Measurements from ENCODE around the gene SLC36A2. TPM values are rescaled to one million over a fixed set of nuclear protein-coding genes. Genes with fewer than 3 reads are reported as not detected.
"Not testable (repeated sequence)": the region's sequence is repeated elsewhere in the genome, so short reads cannot be mapped to it uniquely, and the experiment has no call there.

Gene SLC36A2
- polyA plus RNA-seq, 6 donors from 2014 or later = not detected

DNA sequence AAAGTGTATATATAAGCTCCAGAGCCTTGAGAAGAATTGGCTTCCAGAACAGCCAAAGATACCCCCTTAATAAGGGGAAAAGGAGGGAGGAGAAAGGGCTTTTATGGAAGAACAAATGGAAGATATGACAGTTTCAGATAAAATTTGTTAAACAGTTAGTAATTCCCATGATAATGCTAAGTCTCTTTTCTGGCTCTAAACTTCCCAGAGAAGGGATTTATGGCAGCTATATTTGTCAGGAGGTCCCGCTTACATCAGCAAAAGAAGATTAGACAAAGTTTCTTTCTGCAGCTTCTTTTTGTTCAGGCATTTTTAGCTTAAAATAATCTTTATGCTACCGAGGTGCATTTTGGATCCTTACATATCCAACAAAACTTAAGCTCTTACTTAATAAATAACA lies 29.5 kb downstream of the SLC36A2 start:
- no peaks in the 10 kb centered on the region for H3K27me3 Mint-ChIP-seq
- no peak overlapping the region for H3K4me3 Mint-ChIP-seq
- ATAC-seq (ENCODE audit: low read depth in 2 of 2) = no peak
- H3K4me1 Mint-ChIP-seq = peaks cover 7 to 14% (median 11%) of the 10 kb centered on the region in 3 donors
- no peaks in the 10 kb centered on the region for H3K36me3 Mint-ChIP-seq
- H3K9me3 Mint-ChIP-seq = no peaks in the 10 kb centered on the region
- DNase-seq = no peak
- no peak overlapping the region for H3K27ac Mint-ChIP-seq

- peaks cover 0 to 8% (median 5%) of the 10 kb centered on the region in 7 donors for H3K9me3 Mint-ChIP-seq
- peak; percentile 39 for DNase-seq
- ATAC-seq (ENCODE audit: low read depth in 2 of 2) = peak; percentile 56
- no peak overlapping the region for H3K4me3 Mint-ChIP-seq
- no peak overlapping the region for H3K27ac Mint-ChIP-seq
- H3K27me3 Mint-ChIP-seq = peaks cover 0 to 6% (median 0%) of the 10 kb centered on the region in 3 donors
- peaks cover 7 to 14% (median 11%) of the 10 kb centered on the region in 3 donors for H3K4me1 Mint-ChIP-seq
- H3K36me3 Mint-ChIP-seq = peaks cover 5 to 6% of the 10 kb centered on the region in 2 donors
These were observed 31.3 kb downstream of the SLC36A2 start for GRCh38 chr5:151315998-151316597.

DNA sequence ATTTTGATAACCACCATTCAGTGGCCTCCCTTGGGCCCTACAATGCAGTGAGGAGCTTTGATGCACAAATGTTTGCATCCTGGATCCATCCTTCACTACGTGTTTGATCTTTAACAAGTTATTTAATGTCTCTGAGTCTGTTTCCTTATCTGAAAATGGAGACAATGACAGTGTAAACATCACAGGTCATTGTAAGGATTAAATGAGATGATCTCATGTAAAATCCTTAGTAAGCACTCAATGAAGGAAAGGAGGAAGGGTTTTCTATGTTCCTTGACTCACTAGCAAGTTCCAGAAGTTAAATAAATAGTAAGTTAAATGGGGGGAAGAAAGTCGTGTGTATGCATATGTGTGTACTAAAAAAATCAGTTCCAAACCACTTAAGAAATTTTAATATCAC lies 34.0 kb downstream of the SLC36A2 start:
- DNase-seq = no peak
- H3K4me3 Mint-ChIP-seq = no peak overlapping the region
- peaks cover 12 to 14% of the 10 kb centered on the region in 2 donors for H3K36me3 Mint-ChIP-seq
- no peak for ATAC-seq (ENCODE audit: low read depth in 2 of 2)
- peaks cover 0 to 17% (median 13%) of the 10 kb centered on the region in 7 donors for H3K9me3 Mint-ChIP-seq
- no peak overlapping the region for H3K27ac Mint-ChIP-seq
- peaks cover 0 to 13% (median 4%) of the 10 kb centered on the region in 3 donors for H3K27me3 Mint-ChIP-seq
- H3K4me1 Mint-ChIP-seq = peaks cover 0 to 5% (median 3%) of the 10 kb centered on the region in 3 donors

- Mint-ChIP-seq H3K36me3 (peaks cover 12 to 14% of the 10 kb centered on the region in 2 donors), H3K4me1 (peaks cover 0 to 5% (median 3%) of the 10 kb centered on the region in 3 donors), H3K27ac (no peak overlapping the region), H3K27me3 (peaks cover 0 to 13% (median 4%) of the 10 kb centered on the region in 3 donors), H3K4me3 (no peak overlapping the region), H3K9me3 (peaks cover 0 to 17% (median 13%) of the 10 kb centered on the region in 7 donors)
- DNase-seq = no peak
- ATAC-seq (ENCODE audit: low read depth in 2 of 2) = no peak
These were observed 34.5 kb downstream of the SLC36A2 start for GRCh38 chr5:151312756-151313324.

DNA sequence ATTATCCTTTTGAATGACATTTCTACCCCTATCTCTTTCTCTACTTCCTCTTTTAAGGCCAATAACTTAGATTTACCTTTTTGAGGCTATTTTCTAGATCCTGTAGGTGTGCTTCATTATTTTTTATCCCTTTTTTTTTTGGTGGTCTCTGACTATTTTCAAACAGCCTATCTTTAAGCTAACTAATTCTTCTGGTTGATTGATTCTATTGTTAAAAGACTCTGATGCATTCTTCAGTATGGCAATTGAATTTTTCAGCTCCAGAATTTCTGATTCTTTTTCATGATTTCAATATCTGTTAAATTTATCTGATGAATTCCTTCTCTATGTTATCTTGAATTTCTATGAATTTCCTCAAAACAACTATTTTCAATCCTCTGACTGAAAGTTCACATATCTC lies 36.4 kb downstream of the SLC36A2 start:
- Mint-ChIP-seq H3K27me3 (peaks cover 0 to 19% (median 4%) of the 10 kb centered on the region in 3 donors), H3K27ac (no peak overlapping the region), H3K9me3 (peaks cover 0 to 17% (median 13%) of the 10 kb centered on the region in 7 donors), H3K36me3 (peaks cover 12 to 14% of the 10 kb centered on the region in 2 donors), H3K4me3 (no peak overlapping the region), H3K4me1 (peaks cover 0 to 2% (median 2%) of the 10 kb centered on the region in 3 donors)
- DNase-seq = no peak
- ATAC-seq (ENCODE audit: low read depth in 2 of 2) = no peak

DNA sequence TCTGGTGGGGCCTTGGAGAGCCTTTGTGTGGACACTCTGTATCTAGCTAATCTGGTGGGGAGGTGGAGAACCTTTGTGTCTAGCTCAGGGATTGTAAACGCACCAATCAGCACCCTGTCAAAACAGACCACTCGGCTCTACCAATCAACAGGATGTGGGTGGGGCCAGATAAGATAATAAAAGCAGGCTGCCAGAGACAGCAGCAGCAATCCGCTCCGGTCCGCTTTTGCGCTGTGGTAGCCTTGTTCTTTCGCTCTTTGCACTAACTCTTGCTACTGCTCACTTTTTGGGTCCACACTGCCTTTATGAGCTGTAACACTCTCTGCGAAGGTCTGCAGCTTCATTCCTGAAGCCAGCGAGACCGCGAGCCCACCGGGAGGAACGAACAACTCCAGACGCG lies 37.5 kb downstream of the SLC36A2 start:
- H3K4me3 Mint-ChIP-seq; H3K4me1 Mint-ChIP-seq; ATAC-seq (ENCODE audit: low read depth in 2 of 2); DNase-seq: not testable (repeated sequence)
- Mint-ChIP-seq H3K9me3 (peaks cover 0 to 17% (median 13%) of the 10 kb centered on the region in 7 donors), H3K36me3 (peaks cover 12 to 14% of the 10 kb centered on the region in 2 donors), H3K27ac (peak overlapping the region in 2 of 6 donors; percentile 16 to 62), H3K27me3 (peaks cover 0 to 23% (median 4%) of the 10 kb centered on the region in 3 donors)

GRCh38 chr5:151309266-151309665 lies 38.1 kb downstream of the SLC36A2 start:
- Mint-ChIP-seq H3K36me3 (peaks cover 12 to 14% of the 10 kb centered on the region in 2 donors), H3K27me3 (peaks cover under 1 to 24% (median 4%) of the 10 kb centered on the region in 3 donors), H3K9me3 (peaks cover 0 to 17% (median 13%) of the 10 kb centered on the region in 7 donors)
- H3K27ac Mint-ChIP-seq; H3K4me3 Mint-ChIP-seq; H3K4me1 Mint-ChIP-seq; DNase-seq; ATAC-seq (ENCODE audit: low read depth in 2 of 2): not testable (repeated sequence)

DNA sequence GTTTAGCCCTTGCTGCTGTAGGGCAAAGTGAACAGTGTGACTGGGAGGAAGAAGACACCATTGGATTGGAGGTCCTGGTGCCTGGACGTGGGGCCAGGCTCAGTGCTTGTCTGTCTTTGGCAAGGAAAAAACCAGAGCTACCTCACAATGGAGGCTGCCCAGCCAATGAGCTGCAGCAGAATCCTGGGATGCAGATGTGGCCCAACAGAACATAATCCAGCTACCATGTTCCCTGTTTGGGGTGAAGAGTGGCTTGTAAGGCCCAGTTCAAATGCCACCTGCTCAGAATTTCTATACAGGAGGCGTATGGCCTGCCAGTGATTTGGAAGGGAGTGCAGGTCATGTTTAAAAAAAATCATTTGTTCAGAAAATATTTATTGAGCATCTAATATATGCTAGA lies 43.7 kb downstream of the SLC36A2 start, which contains the start of gene SLC36A3:
SLC36A3 (minus strand) TSS at position 101 of the 400 bp plus-strand sequence. CDS start 412 bp downstream, outside the sequence.
- H3K9me3 Mint-ChIP-seq = no peaks in the 10 kb centered on the region
- ATAC-seq (ENCODE audit: low read depth in 2 of 2) = no peak
- H3K36me3 Mint-ChIP-seq = no peaks in the 10 kb centered on the region
- H3K4me1 Mint-ChIP-seq = no peaks in the 10 kb centered on the region
- H3K4me3 Mint-ChIP-seq = peak within 1 kb of the TSS in 1 of 8 donors; percentile 18
- no peak for DNase-seq
- H3K27me3 Mint-ChIP-seq = peaks cover 6 to 37% (median 24%) of the 10 kb centered on the region in 3 donors
- peak within 1 kb of the TSS in 1 of 6 donors; percentile 17 for H3K27ac Mint-ChIP-seq

DNA sequence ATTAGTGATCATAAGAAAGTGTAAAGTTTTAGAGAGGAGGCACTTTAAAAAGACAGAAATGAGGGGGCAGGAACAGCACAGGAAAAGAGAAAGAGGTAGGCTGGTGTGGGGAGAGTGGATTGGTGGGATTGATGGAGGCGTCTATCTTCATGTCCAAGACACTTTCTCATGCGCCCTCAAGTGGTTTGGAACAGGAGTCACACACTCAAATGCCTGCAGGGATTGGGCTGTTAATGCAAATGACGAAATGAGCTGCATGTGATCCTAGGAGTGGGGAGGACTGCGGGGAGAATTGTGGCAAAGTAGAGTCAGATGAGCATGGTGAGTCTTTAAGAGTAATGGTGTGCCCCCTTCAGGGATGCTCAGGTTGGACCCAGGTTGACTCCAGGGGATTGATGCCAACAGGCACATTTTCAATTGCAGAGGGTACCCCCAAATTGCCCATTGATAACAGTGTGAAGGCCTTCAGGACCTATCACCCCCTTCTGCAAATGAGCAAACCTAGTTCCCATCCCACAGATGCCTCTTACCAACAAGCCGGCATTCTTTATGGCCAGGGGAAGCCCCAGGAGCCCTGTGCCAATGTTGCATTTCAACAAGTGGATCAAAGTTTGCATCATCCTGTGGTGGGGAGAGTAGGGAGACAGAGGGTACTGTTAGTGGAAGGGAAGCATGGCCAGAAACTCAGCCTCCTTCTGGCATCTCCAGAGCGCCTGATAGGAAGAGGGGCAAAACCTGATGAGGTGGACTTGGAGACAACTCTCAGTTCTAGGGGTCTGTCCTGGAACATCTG lies 49.1 kb downstream of the SLC36A2 start:
- Mint-ChIP-seq H3K4me3 (no peak overlapping the region), H3K27ac (peak overlapping the region in 2 of 6 donors; percentile 59 to 89), H3K4me1 (peaks cover 4 to 18% (median 18%) of the 10 kb centered on the region in 3 donors), H3K27me3 (peaks cover 10 to 26% (median 25%) of the 10 kb centered on the region in 3 donors), H3K9me3 (no peaks in the 10 kb centered on the region), H3K36me3 (no peaks in the 10 kb centered on the region)
- peak; percentile 54 to 86 for ATAC-seq (ENCODE audit: low read depth in 2 of 2)
- no peak for DNase-seq

- DNase-seq (no peak), ATAC-seq (ENCODE audit: low read depth in 2 of 2) (no peak)
- H3K9me3 Mint-ChIP-seq = no peaks in the 10 kb centered on the region
- peaks cover 4 to 18% (median 18%) of the 10 kb centered on the region in 3 donors for H3K4me1 Mint-ChIP-seq
- H3K27me3 Mint-ChIP-seq = peaks cover 5 to 16% (median 14%) of the 10 kb centered on the region in 3 donors
- no peak overlapping the region for H3K27ac Mint-ChIP-seq
- H3K4me3 Mint-ChIP-seq = no peak overlapping the region
- no peaks in the 10 kb centered on the region for H3K36me3 Mint-ChIP-seq
These were observed 50.4 kb downstream of the SLC36A2 start for GRCh38 chr5:151296974-151297373.

DNA sequence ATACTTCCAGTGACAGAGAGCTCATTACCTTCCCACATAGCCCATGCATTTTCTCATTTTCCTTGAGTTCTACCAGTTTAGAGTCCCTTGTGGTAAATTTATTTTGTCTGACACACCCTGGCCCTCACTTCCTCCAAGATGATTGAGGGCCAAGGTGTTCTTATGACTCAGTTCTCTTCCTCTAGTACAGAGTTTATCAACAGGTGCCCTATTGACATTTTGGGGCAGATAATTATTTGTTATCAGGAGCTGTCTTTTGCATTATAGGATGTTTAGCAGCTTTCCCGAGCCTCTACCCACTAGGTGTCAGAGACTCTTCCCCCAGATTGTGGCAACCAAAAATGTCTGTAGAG lies 50.9 kb downstream of the SLC36A2 start:
- peaks cover 4 to 18% (median 18%) of the 10 kb centered on the region in 3 donors for H3K4me1 Mint-ChIP-seq
- ATAC-seq (ENCODE audit: low read depth in 2 of 2) (no peak), DNase-seq (no peak)
- peaks cover 0 to 2% (median 0%) of the 10 kb centered on the region in 7 donors for H3K9me3 Mint-ChIP-seq
- no peak overlapping the region for H3K27ac Mint-ChIP-seq
- peaks cover 4 to 12% (median 10%) of the 10 kb centered on the region in 3 donors for H3K27me3 Mint-ChIP-seq
- H3K36me3 Mint-ChIP-seq = no peaks in the 10 kb centered on the region
- no peak overlapping the region for H3K4me3 Mint-ChIP-seq

DNA sequence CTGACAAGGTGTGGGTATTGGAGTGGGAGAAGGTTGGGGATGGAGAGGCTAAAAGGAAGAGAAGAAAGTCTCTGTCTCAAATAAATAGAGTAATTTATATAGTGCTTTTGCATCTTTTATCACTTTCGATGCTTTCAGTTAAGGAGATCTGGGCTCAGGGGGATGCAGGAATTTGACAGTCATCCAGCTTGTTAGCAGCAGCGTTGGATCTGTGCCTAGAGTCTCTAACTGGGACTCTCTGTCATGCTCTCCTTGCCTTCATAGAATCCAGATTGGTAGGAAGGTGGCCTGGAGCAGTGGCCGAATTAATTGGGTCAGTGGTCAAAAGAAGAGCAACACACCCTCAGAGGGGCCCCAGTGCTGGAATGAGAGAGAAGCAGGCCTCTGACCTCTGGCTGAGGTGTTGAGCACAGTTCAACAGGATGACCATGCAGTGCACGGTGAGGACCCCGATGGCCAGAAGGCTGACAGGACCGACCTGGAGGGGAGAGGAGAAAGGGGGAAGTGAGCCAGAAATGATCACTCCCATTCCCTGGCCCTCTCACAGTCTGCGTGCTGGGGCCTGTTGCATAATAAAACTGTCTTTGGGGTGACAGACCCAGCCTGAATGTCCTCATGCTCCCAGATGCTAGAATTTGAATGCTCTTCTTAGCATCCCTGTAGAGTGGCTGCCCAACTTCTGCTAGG lies 51.4 kb downstream of the SLC36A2 start:
- DNase-seq (no peak), ATAC-seq (ENCODE audit: low read depth in 2 of 2) (no peak)
- Mint-ChIP-seq H3K27ac (peak overlapping the region in 1 of 6 donors; percentile 23), H3K4me3 (no peak overlapping the region), H3K9me3 (peaks cover 0 to 5% (median 0%) of the 10 kb centered on the region in 7 donors), H3K36me3 (no peaks in the 10 kb centered on the region), H3K4me1 (peaks cover 4 to 18% (median 18%) of the 10 kb centered on the region in 3 donors), H3K27me3 (peaks cover 4 to 10% (median 6%) of the 10 kb centered on the region in 3 donors)

DNA sequence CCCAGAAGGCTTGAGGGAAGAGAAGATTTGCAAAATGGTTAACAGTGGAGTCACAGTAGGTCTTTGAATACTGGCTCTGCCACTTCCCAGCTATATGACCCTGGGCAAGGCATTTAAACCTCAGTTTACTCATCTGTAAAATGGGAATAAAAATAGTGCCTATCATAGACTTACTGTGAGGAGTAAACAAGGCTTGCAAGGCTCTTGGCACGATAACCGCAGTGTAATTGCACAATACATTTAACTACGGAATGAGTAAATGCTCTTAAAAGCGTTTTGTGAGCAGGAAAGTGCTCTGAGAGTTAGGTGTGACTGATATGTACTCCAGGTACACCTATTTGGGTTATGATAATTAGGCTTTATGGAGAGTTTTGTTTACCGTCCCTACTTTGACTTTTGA lies 52.2 kb downstream of the SLC36A2 start:
- peaks cover 4 to 18% (median 18%) of the 10 kb centered on the region in 3 donors for H3K4me1 Mint-ChIP-seq
- DNase-seq (no peak), ATAC-seq (ENCODE audit: low read depth in 2 of 2) (no peak)
- H3K27ac Mint-ChIP-seq = no peak overlapping the region
- H3K27me3 Mint-ChIP-seq = peaks cover 0 to 10% (median 4%) of the 10 kb centered on the region in 3 donors
- no peaks in the 10 kb centered on the region for H3K36me3 Mint-ChIP-seq
- no peak overlapping the region for H3K4me3 Mint-ChIP-seq
- peaks cover 0 to 5% (median 0%) of the 10 kb centered on the region in 7 donors for H3K9me3 Mint-ChIP-seq

All from naive B cell (primary cell).